OCI-LY3 (cell line): ENCODE measurements around the gene AFDN.

ENCODE experiments used
- EZH2phosphoT487 ChIP-seq: fragments of 200-600 bp; shearing (Covaris generic); IDR thresholded peaks from 2 replicates; pipeline ENCODE4 v1.6.1; 2018; ENCODE audit warnings: antibody characterized with exemption, mixed run types, low read depth
- TF ChIP-seq, protein P1 (sequence below): fragments of 200-600, 300-600 bp; sonication (generic); IDR thresholded peaks from 2 replicates; pipeline ENCODE4 v1.5.1; 2014; ENCODE audit warnings: antibody characterized with exemption, low read length, low read depth

DNA sequence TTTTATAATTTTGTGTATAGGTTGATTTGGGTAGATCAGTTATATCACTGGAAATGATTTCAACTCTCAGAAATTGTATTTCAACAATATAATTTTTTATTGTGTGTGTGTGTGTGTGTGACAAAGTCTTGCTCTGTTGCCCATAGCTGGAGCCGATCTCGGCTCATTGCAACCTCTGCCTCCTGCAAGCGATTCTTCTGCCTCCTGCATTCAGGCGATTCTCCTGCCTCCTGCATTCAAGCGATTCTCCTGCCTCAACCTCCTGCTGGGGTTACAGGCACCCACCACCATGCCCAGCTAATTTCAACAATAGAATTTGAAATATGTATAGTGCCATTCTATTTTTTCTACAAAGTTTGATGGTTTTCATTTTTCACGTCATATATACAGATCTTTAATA is 24.1 kb downstream of the AFDN start:
- TF ChIP-seq, protein P1, sequence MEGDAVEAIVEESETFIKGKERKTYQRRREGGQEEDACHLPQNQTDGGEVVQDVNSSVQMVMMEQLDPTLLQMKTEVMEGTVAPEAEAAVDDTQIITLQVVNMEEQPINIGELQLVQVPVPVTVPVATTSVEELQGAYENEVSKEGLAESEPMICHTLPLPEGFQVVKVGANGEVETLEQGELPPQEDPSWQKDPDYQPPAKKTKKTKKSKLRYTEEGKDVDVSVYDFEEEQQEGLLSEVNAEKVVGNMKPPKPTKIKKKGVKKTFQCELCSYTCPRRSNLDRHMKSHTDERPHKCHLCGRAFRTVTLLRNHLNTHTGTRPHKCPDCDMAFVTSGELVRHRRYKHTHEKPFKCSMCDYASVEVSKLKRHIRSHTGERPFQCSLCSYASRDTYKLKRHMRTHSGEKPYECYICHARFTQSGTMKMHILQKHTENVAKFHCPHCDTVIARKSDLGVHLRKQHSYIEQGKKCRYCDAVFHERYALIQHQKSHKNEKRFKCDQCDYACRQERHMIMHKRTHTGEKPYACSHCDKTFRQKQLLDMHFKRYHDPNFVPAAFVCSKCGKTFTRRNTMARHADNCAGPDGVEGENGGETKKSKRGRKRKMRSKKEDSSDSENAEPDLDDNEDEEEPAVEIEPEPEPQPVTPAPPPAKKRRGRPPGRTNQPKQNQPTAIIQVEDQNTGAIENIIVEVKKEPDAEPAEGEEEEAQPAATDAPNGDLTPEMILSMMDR = no peak
- no peak for TF ChIP-seq EZH2phosphoT487
